Endodermal cell (in vitro differentiated cells): ENCODE measurements around the gene GPRIN2. TPM values are rescaled to one million over a fixed set of nuclear protein-coding genes. Genes with fewer than 3 reads are reported as not detected.

Experiments used
- DNase-seq: peaks from one replicate; pipeline ENCODE4 v3.0.0-alpha.2; 2017
- H3K27ac ChIP-seq: 2 replicates; pipeline ENCODE4 v1.5.1; 2013; ENCODE audit warnings: mild to moderate bottlenecking, low read depth, low read length, moderate library complexity
- H3K27me3 ChIP-seq: 2 replicates; pipeline ENCODE4 v1.6.1; 2013; ENCODE audit warnings: mild to moderate bottlenecking, low read length, moderate library complexity; ENCODE audit not compliant: insufficient read depth, control insufficient read depth, poor library complexity, severe bottlenecking
- H3K36me3 ChIP-seq: 2 replicates; pipeline ENCODE4 v1.7.0; 2013; ENCODE audit warnings: mild to moderate bottlenecking, low read length, moderate library complexity; ENCODE audit not compliant: control insufficient read depth, insufficient read depth
- H3K4me1 ChIP-seq: one replicate; pipeline ENCODE4 v1.7.0; 2013; ENCODE audit warnings: low read length; ENCODE audit not compliant: control insufficient read depth, insufficient read depth
- H3K4me3 ChIP-seq: 2 replicates; pipeline ENCODE4 v1.5.1; 2013; ENCODE audit warnings: mild to moderate bottlenecking, low read length, moderate library complexity
- H3K9ac ChIP-seq: 2 replicates; pipeline ENCODE4 v1.6.1; 2013; ENCODE audit warnings: mild to moderate bottlenecking, low read length, moderate library complexity; ENCODE audit not compliant: poor library complexity, severe bottlenecking; ENCODE audit errors: extremely low read depth
- H3K9me3 ChIP-seq: 2 replicates; pipeline ENCODE4 v1.6.1; 2013; ENCODE audit warnings: mild to moderate bottlenecking, low read length, moderate library complexity; ENCODE audit not compliant: control insufficient read depth
- H3K27ac Mint-ChIP-seq: 2 replicates; pipeline ENCODE4 v1.8.0; 2020; ENCODE audit warnings: mixed read lengths
- H3K27me3 Mint-ChIP-seq: 2 replicates; pipeline ENCODE4 v1.8.0; 2021; ENCODE audit warnings: mild to moderate bottlenecking, mixed read lengths; ENCODE audit not compliant: insufficient read depth
- H3K36me3 Mint-ChIP-seq: 2 replicates; pipeline ENCODE4 v1.8.0; 2020; ENCODE audit warnings: low read depth, mixed read lengths
- H3K4me1 Mint-ChIP-seq: 2 replicates; pipeline ENCODE4 v1.8.0; 2020; ENCODE audit warnings: mixed read lengths
- H3K4me3 Mint-ChIP-seq: 2 replicates; pipeline ENCODE4 v1.8.0; 2020; ENCODE audit warnings: mild to moderate bottlenecking, moderate library complexity, mixed read lengths
- H3K9me3 Mint-ChIP-seq: 2 replicates; pipeline ENCODE4 v1.8.0; 2020; ENCODE audit warnings: mild to moderate bottlenecking, mixed read lengths
- CTCF ChIP-seq: fragments of 200-600 bp; sonication (generic); conservative IDR thresholded peaks from 2 replicates; pipeline ENCODE4 v1.5.0; 2021; ENCODE audit warnings: antibody characterized with exemption, mild to moderate bottlenecking
- WGBS, 2 experiments: methylation state at CpG; one replicate each; pipeline versions ENCODE4 v1.1.5 to v1.1.7; 2013; ENCODE audit warnings: missing lambda C conversion rate in 2 of 2, mixed read lengths in 1 of 2; ENCODE audit not compliant: insufficient coverage in 1 of 2, insufficient read length in 1 of 2; 5-methylcytosine and 5-hydroxymethylcytosine counted together
- total RNA-seq, 2 donors: library from RNA; stranded (reverse); fragmentation: NEBNext Ultra II Directional in 1 of 2; extraction: Animal tissue kit (Norgen Biotek cat#: 25700) in 1 of 2; gene quantifications; 2 replicates in 1 of 2; 3 replicates in 1 of 2; pipeline ENCODE4 v1.2.1, GENCODE V29; 2021

The GPRIN2 gene
- total RNA-seq, 2 donors from 2014 or later = 16.1 to 25.2 TPM

- no peak for TF ChIP-seq CTCF
- Mint-ChIP-seq H3K27me3 (no peaks in the 10 kb centered on the region), H3K27ac (no peak overlapping the region), H3K36me3 (no peaks in the 10 kb centered on the region), H3K4me1 (peaks cover 8% of the 10 kb centered on the region), H3K4me3 (no peak overlapping the region), H3K9me3 (no peaks in the 10 kb centered on the region)
- Histone ChIP-seq H3K4me3 (no peak overlapping the region), H3K36me3 (no peaks in the 10 kb centered on the region), H3K9me3 (no peaks in the 10 kb centered on the region), H3K4me1 (peaks cover 4% of the 10 kb centered on the region), H3K27me3 (peaks cover 42% of the 10 kb centered on the region), H3K27ac (no peak overlapping the region), H3K9ac (no peak overlapping the region)
- peak; percentile 35 for DNase-seq
- 60 to 67% methylated on average over 1 of the region's 1 CpG for WGBS, 2 experiments
These were observed 4.5 kb upstream of the GPRIN2 start for GRCh38 chr10:46560952-46561351.

GRCh38 chr10:46560381-46560780, 3.9 kb upstream of the GPRIN2 start:
- Mint-ChIP-seq H3K4me3 (no peak overlapping the region), H3K27me3 (no peaks in the 10 kb centered on the region), H3K4me1 (peaks cover 8% of the 10 kb centered on the region), H3K36me3 (no peaks in the 10 kb centered on the region), H3K27ac (no peak overlapping the region), H3K9me3 (no peaks in the 10 kb centered on the region)
- Histone ChIP-seq H3K9me3 (no peaks in the 10 kb centered on the region), H3K9ac (no peak overlapping the region), H3K36me3 (no peaks in the 10 kb centered on the region), H3K27me3 (peaks cover 48% of the 10 kb centered on the region), H3K4me1 (peaks cover 9% of the 10 kb centered on the region), H3K27ac (no peak overlapping the region), H3K4me3 (no peak overlapping the region)
- 80 to 84% methylated on average over 5 of the region's 5 CpGs for WGBS, 2 experiments
- TF ChIP-seq CTCF = no peak
- peak; percentile 41 for DNase-seq

- no peak overlapping the region for H3K9ac ChIP-seq
- H3K4me1 Mint-ChIP-seq = peaks cover 8% of the 10 kb centered on the region
- H3K27ac Mint-ChIP-seq = no peak overlapping the region
- peaks cover 54% of the 10 kb centered on the region for H3K27me3 ChIP-seq
- TF ChIP-seq CTCF = no peak
- 84 to 93% methylated on average over 5 of the region's 5 CpGs for WGBS, 2 experiments
- no peaks in the 10 kb centered on the region for H3K36me3 Mint-ChIP-seq
- peak; percentile 35 for DNase-seq
- H3K9me3 Mint-ChIP-seq = no peaks in the 10 kb centered on the region
- peaks cover 11% of the 10 kb centered on the region for H3K4me1 ChIP-seq
- no peak overlapping the region for H3K4me3 ChIP-seq
- no peaks in the 10 kb centered on the region for H3K27me3 Mint-ChIP-seq
- H3K4me3 Mint-ChIP-seq = no peak overlapping the region
- H3K36me3 ChIP-seq = no peaks in the 10 kb centered on the region
- H3K9me3 ChIP-seq = no peaks in the 10 kb centered on the region
- H3K27ac ChIP-seq = no peak overlapping the region
These were observed 2.8 kb upstream of the GPRIN2 start for GRCh38 chr10:46559231-46559671.
